ENCODE measurements around the gene SORD. TPM values are rescaled to one million over a fixed set of nuclear protein-coding genes. Genes with fewer than 3 reads are reported as not detected.

The SORD gene
- total RNA-seq, 1 experiment from 2014 or later, result 116 TPM

DNA sequence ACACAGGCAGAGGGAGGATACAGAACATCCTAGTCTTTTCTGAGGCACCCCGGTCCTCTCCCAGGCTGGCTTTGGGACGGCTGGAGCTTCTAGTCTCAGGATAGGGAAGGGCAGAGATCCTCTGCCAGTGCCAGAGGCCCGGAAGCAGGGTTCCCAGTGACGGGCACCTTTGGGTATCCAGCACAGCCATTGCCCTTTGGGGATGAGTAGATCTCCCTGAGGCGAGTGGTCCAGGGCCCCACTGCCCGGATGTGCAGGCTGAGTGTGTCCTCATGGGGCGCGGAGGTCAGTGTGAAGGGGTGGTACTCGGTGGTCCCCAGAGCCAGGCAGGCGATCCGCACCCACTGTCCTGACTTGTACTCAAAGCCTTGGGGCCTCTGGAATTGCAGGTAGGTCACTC lies 72.7 kb downstream of the SORD start:
- DNase-seq (ENCODE audit: low read depth, low spot score) (no peak), ATAC-seq (no peak)
- Histone ChIP-seq H3K79me2 (ENCODE audit: insufficient read depth, low read length) (no peaks in the 10 kb centered on the region), H2AFZ (ENCODE audit: low read depth, low read length, poor library complexity, severe bottlenecking) (no peak overlapping the region), H3K9me2 (ENCODE audit: insufficient read depth) (no peaks in the 10 kb centered on the region), H3K27ac (ENCODE audit: low read depth, low read length) (no peak overlapping the region), H3K36me3 (ENCODE audit: control insufficient read depth in 1 of 2, insufficient read depth in 2 of 2, low read length in 2 of 2) (no peaks in the 10 kb centered on the region), H3K9me3 (ENCODE audit: control insufficient read depth in 1 of 2, insufficient read depth in 1 of 2, low read depth in 1 of 2, low read length in 2 of 2) (no peaks in the 10 kb centered on the region), H3K4me3 (replicated peaks in 1 of 2; ENCODE audit: low read depth in 1 of 2, low read length in 2 of 2) (no peak overlapping the region), H3K9ac (ENCODE audit: low read length) (no peak overlapping the region), H3K27me3 (ENCODE audit: insufficient read depth, low read length) (peaks cover 7% of the 10 kb centered on the region; the same call in 1 of the 2 replicates), H3K4me1 (ENCODE audit: control insufficient read depth in 1 of 2, insufficient read depth in 2 of 2, low read length in 2 of 2) (no peaks in the 10 kb centered on the region), H3K4me2 (ENCODE audit: low read length) (no peak overlapping the region), H4K20me1 (ENCODE audit: insufficient read depth) (no peaks in the 10 kb centered on the region)
- RAD21 ChIA-PET (ENCODE audit: low non-redundant PET in 1 of 2, low total read pairs in 2 of 2, uncharacterized antibody in 2 of 2, unreplicated experiment in 2 of 2), result no interaction called here
- BruUV-seq (replicated peaks), result no TSS peak
- intact Hi-C loops (cut with micrococcal nuclease), result no loop called here
- no peak for TF ChIP-seq FOSL1 (IDR thresholded peaks at IDR 0.05; ENCODE audit: low read depth)
- TF ChIP-seq SRF (IDR thresholded peaks at IDR 0.05; ENCODE audit: low read depth), result no peak
- no peak for TF ChIP-seq SIN3A (IDR thresholded peaks at IDR 0.05; ENCODE audit: low read depth)
- no peak for TF ChIP-seq ZFX (IDR thresholded peaks at IDR 0.05)
- TF ChIP-seq POLR2AphosphoS5 (IDR thresholded peaks at IDR 0.05; ENCODE audit: low read depth, low read length), result no peak
- TF ChIP-seq, protein P1, sequence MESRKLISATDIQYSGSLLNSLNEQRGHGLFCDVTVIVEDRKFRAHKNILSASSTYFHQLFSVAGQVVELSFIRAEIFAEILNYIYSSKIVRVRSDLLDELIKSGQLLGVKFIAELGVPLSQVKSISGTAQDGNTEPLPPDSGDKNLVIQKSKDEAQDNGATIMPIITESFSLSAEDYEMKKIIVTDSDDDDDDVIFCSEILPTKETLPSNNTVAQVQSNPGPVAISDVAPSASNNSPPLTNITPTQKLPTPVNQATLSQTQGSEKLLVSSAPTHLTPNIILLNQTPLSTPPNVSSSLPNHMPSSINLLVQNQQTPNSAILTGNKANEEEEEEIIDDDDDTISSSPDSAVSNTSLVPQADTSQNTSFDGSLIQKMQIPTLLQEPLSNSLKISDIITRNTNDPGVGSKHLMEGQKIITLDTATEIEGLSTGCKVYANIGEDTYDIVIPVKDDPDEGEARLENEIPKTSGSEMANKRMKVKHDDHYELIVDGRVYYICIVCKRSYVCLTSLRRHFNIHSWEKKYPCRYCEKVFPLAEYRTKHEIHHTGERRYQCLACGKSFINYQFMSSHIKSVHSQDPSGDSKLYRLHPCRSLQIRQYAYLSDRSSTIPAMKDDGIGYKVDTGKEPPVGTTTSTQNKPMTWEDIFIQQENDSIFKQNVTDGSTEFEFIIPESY (IDR thresholded peaks at IDR 0.05; ENCODE audit: extremely low read depth, insufficient replicate concordance, low read length), result no peak
- TF ChIP-seq, protein P2, sequence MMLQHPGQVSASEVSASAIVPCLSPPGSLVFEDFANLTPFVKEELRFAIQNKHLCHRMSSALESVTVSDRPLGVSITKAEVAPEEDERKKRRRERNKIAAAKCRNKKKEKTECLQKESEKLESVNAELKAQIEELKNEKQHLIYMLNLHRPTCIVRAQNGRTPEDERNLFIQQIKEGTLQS (IDR thresholded peaks at IDR 0.05), result no peak
- no peak for TF ChIP-seq YY1 (IDR thresholded peaks at IDR 0.05; ENCODE audit: extremely low read depth, insufficient replicate concordance, low read depth, low read length)
- no peak for TF ChIP-seq CBX3 (IDR thresholded peaks at IDR 0.05; ENCODE audit: low read depth)
- no peak for TF ChIP-seq RAD21 (IDR thresholded peaks at IDR 0.05; ENCODE audit: low read depth)
- no peak for TF ChIP-seq JUND (IDR thresholded peaks at IDR 0.05)
- TF ChIP-seq EZH2phosphoT487 (IDR thresholded peaks at IDR 0.05; ENCODE audit: borderline replicate concordance), result no peak
- TF ChIP-seq ZNF274 (IDR thresholded peaks at IDR 0.05; ENCODE audit: low read depth, low read length), result no peak
- TF ChIP-seq CEBPB (IDR thresholded peaks at IDR 0.05; ENCODE audit: low read depth), result no peak
- no peak for TF ChIP-seq EGR1 (IDR thresholded peaks at IDR 0.05; ENCODE audit: low read depth)
- TF ChIP-seq POLR2A (IDR thresholded peaks at IDR 0.05; ENCODE audit: borderline replicate concordance, extremely low read depth, insufficient read depth, insufficient read length), result no peak
- no peak for TF ChIP-seq TCF7L2 (IDR thresholded peaks at IDR 0.05; ENCODE audit: borderline replicate concordance, extremely low read depth, insufficient read depth, insufficient read length)
- TF ChIP-seq, protein P3, sequence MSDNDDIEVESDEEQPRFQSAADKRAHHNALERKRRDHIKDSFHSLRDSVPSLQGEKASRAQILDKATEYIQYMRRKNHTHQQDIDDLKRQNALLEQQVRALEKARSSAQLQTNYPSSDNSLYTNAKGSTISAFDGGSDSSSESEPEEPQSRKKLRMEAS (IDR thresholded peaks at IDR 0.05), result no peak
- POLR2A ChIA-PET, result no interaction called here
- CTCF ChIA-PET, result no interaction called here

Measured in HCT116 (cell line).